Activated naive CD8-positive, alpha-beta T cell treated with anti-CD3 and anti-CD28 coated beads, Interleukin-2, amount 50 U/mL, for 24 hours (primary cell): ENCODE data around the gene UNC5B.

Experiments
- ATAC-seq: fragments of 150-1000 bp; cut with Tn5 transposase; one replicate; pipeline ENCODE4 v1.10.0; 2021
- DNase-seq: peaks from one replicate; pipeline ENCODE4 v3.0.0; 2021
- H3K27ac Mint-ChIP-seq: one replicate; pipeline ENCODE4 v1.8.0; 2021; ENCODE audit warnings: mild to moderate bottlenecking, mixed read lengths
- H3K27me3 Mint-ChIP-seq: one replicate; pipeline ENCODE4 v1.8.0; 2021; ENCODE audit warnings: mixed read lengths
- H3K36me3 Mint-ChIP-seq: one replicate; pipeline ENCODE4 v1.8.0; 2021; ENCODE audit warnings: low read depth, mixed read lengths
- H3K4me1 Mint-ChIP-seq: one replicate; pipeline ENCODE4 v1.8.0; 2021; ENCODE audit warnings: mixed read lengths
- H3K4me3 Mint-ChIP-seq: one replicate; pipeline ENCODE4 v1.8.0; 2021; ENCODE audit warnings: mild to moderate bottlenecking, moderate library complexity, mixed read lengths
- H3K9me3 Mint-ChIP-seq: one replicate; pipeline ENCODE4 v1.8.0; 2021; ENCODE audit warnings: mixed read lengths

The UNC5B gene

DNA sequence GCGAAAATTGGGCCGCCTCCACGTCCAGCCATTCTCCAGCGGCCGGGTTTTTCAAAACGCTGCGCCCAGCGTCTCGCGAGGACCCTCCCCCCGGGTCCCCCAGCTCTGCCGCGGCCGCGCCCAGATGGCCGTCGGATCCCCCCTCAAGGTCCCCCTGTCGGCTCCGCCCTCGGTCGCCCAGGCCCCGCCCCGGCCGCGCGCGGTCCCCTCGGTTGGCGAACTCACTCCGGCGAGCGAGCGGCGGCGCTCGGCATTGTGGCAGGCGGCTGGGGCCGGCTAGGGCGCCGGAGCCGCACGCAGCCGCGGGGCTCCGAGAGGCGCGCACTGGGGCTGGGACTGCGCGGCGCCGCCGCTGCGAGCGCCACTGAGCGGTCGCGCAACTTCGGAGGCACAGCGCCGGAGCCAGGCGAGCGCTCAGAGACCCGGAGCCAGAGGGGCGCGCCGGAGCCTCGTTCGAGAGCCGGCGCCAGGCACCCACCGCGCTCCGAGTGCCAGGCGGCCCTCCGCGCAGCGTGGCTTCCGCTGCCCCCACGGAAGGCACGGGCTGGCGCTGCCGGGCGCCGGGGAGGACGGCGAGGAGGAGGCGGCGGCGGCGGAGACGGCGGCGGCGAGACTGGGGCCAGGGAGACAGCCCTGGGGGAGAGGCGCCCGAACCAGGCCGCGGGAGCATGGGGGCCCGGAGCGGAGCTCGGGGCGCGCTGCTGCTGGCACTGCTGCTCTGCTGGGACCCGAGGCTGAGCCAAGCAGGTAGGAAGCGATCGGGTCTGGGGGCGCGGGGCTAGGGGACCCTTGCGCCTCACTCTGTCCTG, at the start of gene UNC5B:
Gene UNC5B (plus strand): TSS at position 253 of the 809 bp plus-strand sequence. CDS start 416 bp downstream, at position 669.
- H3K27me3 Mint-ChIP-seq: peaks cover 73% of the 10 kb centered on the region
- H3K4me3 Mint-ChIP-seq: peak within 1 kb of the TSS; percentile 48
- H3K36me3 Mint-ChIP-seq: no peaks in the 10 kb centered on the region
- DNase-seq (peak; percentile 73), ATAC-seq (peak; percentile 83)
- H3K4me1 Mint-ChIP-seq: peaks cover 7% of the 10 kb centered on the region
- no peak within 1 kb of the TSS for H3K27ac Mint-ChIP-seq
- H3K9me3 Mint-ChIP-seq: no peaks in the 10 kb centered on the region

DNA sequence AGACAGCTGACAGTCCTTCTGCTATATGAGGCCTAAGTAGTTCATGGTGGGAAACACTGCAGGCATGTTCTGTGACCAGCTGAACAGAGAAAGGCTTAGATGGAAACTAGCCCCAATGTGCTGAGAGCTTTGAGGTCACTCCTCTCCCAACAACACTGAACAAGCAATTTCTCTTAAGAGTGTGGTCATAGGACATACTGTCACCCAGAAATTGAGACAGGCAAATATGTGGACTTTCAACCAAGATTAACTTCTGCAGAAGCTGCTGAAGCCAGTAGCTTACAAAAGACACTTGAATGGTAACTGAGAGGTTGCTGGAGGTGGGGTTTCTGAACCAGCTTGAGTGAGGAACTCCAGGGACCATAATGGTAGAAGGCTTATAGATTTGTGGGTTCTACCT, 38.9 kb upstream of the UNC5B start:
- H3K9me3 Mint-ChIP-seq: no peaks in the 10 kb centered on the region
- no peak overlapping the region for H3K27ac Mint-ChIP-seq
- ATAC-seq (no peak), DNase-seq (no peak)
- peaks cover 2% of the 10 kb centered on the region for H3K27me3 Mint-ChIP-seq
- H3K4me3 Mint-ChIP-seq: no peak overlapping the region
- H3K4me1 Mint-ChIP-seq: no peaks in the 10 kb centered on the region
- no peaks in the 10 kb centered on the region for H3K36me3 Mint-ChIP-seq

DNA sequence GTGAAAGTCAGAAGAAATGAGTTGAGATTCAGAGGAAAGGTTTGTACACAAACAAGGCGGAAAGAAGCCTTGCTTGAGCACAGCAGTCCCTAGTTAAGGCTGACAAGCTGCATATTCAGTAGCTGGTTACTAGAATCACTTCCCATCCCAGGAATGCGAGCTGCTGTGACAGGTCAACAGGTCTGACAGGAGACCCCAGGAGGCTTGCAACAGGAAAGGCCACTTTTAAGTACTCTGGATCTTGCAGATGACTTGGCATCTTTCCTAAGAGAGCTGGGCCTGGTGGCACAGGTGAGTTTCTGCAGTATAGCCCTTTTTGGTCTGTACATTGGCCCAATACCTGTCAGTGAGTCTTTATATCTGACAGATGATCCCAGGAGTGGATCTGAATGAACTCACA, 35.7 kb upstream of the UNC5B start:
- H3K4me1 Mint-ChIP-seq: no peaks in the 10 kb centered on the region
- no peaks in the 10 kb centered on the region for H3K9me3 Mint-ChIP-seq
- no peaks in the 10 kb centered on the region for H3K36me3 Mint-ChIP-seq
- ATAC-seq (no peak), DNase-seq (no peak)
- no peaks in the 10 kb centered on the region for H3K27me3 Mint-ChIP-seq
- H3K27ac Mint-ChIP-seq: no peak overlapping the region
- no peak overlapping the region for H3K4me3 Mint-ChIP-seq

- H3K4me3 Mint-ChIP-seq: no peak overlapping the region
- DNase-seq (no peak), ATAC-seq (peak; percentile 25)
- H3K36me3 Mint-ChIP-seq: no peaks in the 10 kb centered on the region
- no peaks in the 10 kb centered on the region for H3K4me1 Mint-ChIP-seq
- no peak overlapping the region for H3K27ac Mint-ChIP-seq
- H3K9me3 Mint-ChIP-seq: no peaks in the 10 kb centered on the region
- H3K27me3 Mint-ChIP-seq: no peaks in the 10 kb centered on the region
Measured at GRCh38 chr10:71177651-71178199, 34.6 kb upstream of the UNC5B start.

DNA sequence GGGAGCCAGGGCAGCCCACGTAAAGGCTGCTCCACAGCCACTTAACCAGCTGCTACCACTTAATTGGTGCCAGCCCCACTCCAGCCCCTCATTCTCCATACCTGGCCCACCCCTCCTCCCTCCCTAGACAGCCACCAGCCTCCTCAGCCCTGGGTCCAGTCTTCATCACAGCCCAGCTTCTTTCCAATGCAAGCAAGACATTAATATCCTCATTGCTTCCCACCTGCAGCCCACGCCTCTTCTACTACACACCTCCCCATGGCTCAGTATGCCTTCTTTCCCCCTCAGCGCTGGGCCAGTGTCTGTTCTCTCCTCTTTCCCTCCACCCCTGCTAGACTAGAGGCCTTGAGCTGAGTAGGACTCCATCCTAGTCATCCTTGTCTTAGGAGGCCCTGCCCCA, 33.5 kb upstream of the UNC5B start:
- ATAC-seq (no peak), DNase-seq (no peak)
- Mint-ChIP-seq H3K27ac (no peak overlapping the region), H3K9me3 (no peaks in the 10 kb centered on the region), H3K36me3 (no peaks in the 10 kb centered on the region), H3K4me1 (no peaks in the 10 kb centered on the region), H3K4me3 (no peak overlapping the region), H3K27me3 (no peaks in the 10 kb centered on the region)

- H3K27ac Mint-ChIP-seq: no peak overlapping the region
- DNase-seq (no peak), ATAC-seq (no peak)
- H3K4me1 Mint-ChIP-seq: no peaks in the 10 kb centered on the region
- H3K4me3 Mint-ChIP-seq: no peak overlapping the region
- H3K9me3 Mint-ChIP-seq: no peaks in the 10 kb centered on the region
- no peaks in the 10 kb centered on the region for H3K36me3 Mint-ChIP-seq
- no peaks in the 10 kb centered on the region for H3K27me3 Mint-ChIP-seq
Measured at GRCh38 chr10:71179382-71179781, 33.0 kb upstream of the UNC5B start.

- DNase-seq (no peak), ATAC-seq (no peak)
- Mint-ChIP-seq H3K27me3 (no peaks in the 10 kb centered on the region), H3K4me3 (no peak overlapping the region), H3K36me3 (no peaks in the 10 kb centered on the region), H3K9me3 (no peaks in the 10 kb centered on the region), H3K4me1 (no peaks in the 10 kb centered on the region), H3K27ac (no peak overlapping the region)
Measured at GRCh38 chr10:71184421-71184820, 27.9 kb upstream of the UNC5B start.

- Mint-ChIP-seq H3K4me3 (no peak overlapping the region), H3K9me3 (no peaks in the 10 kb centered on the region), H3K4me1 (no peaks in the 10 kb centered on the region), H3K27ac (no peak overlapping the region), H3K27me3 (no peaks in the 10 kb centered on the region), H3K36me3 (no peaks in the 10 kb centered on the region)
- DNase-seq (no peak), ATAC-seq (no peak)
Measured at GRCh38 chr10:71185209-71185608, 27.2 kb upstream of the UNC5B start.

DNA sequence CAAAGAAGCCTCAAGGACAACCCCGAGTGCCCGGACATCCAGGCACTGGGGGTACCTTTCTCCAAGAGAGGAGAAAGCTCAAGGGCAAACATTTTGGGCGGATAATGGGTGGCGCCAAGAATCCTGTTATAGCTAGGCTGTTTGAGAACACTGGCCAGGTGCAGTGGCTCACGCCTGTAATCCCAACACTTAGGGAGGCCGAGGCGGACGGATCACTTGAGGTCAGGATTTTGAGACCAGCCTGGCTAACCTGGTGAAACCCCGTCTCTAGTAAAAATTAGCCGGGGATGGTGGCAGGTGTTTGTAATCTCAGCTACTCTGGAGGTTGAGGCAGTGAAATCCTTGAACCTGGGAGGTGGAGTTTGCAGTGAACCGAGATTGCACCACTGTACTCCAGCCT, 25.2 kb upstream of the UNC5B start:
- Mint-ChIP-seq H3K4me1 (no peaks in the 10 kb centered on the region), H3K36me3 (no peaks in the 10 kb centered on the region), H3K9me3 (no peaks in the 10 kb centered on the region), H3K27ac (no peak overlapping the region), H3K4me3 (no peak overlapping the region), H3K27me3 (peaks cover 11% of the 10 kb centered on the region)
- DNase-seq: no peak
- no peak for ATAC-seq

GRCh38 chr10:71187600-71187999, 24.8 kb upstream of the UNC5B start:
- ATAC-seq: no peak
- no peak overlapping the region for H3K4me3 Mint-ChIP-seq

DNA sequence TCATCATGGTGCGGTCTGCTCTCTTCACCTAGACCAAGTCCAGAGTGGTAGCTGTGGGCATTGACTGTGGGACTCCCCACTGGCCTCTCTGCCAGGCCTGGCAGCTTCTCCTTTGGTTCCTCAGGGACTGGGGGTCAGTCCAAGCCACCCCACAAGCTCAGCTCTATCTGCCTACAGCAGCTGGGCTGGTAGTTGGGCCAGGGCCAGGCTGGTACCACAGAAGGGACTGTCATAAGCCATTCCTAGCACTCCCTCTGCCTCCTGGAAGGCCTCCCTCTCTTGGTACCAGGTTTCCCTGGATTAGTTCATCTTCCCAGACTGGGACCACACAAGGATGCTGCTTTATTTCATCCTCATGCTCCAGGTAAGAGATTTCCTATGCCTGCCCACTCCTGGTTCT, 24.2 kb upstream of the UNC5B start:
- Mint-ChIP-seq H3K4me1 (no peaks in the 10 kb centered on the region), H3K36me3 (no peaks in the 10 kb centered on the region), H3K27me3 (peaks cover 11% of the 10 kb centered on the region), H3K4me3 (no peak overlapping the region), H3K9me3 (no peaks in the 10 kb centered on the region), H3K27ac (no peak overlapping the region)
- ATAC-seq (no peak), DNase-seq (no peak)

More at GRCh38 chr10:71187600-71187999, 24.8 kb upstream of the UNC5B start:
- Mint-ChIP-seq H3K9me3 (no peaks in the 10 kb centered on the region), H3K27me3 (peaks cover 11% of the 10 kb centered on the region), H3K36me3 (no peaks in the 10 kb centered on the region), H3K27ac (no peak overlapping the region), H3K4me1 (no peaks in the 10 kb centered on the region)
- no peak for DNase-seq

- Mint-ChIP-seq H3K36me3 (no peaks in the 10 kb centered on the region), H3K4me1 (no peaks in the 10 kb centered on the region), H3K27ac (no peak overlapping the region), H3K9me3 (no peaks in the 10 kb centered on the region), H3K27me3 (peaks cover 13% of the 10 kb centered on the region), H3K4me3 (no peak overlapping the region)
- DNase-seq (no peak), ATAC-seq (no peak)
Measured at GRCh38 chr10:71191019-71191418, 21.4 kb upstream of the UNC5B start.

DNA sequence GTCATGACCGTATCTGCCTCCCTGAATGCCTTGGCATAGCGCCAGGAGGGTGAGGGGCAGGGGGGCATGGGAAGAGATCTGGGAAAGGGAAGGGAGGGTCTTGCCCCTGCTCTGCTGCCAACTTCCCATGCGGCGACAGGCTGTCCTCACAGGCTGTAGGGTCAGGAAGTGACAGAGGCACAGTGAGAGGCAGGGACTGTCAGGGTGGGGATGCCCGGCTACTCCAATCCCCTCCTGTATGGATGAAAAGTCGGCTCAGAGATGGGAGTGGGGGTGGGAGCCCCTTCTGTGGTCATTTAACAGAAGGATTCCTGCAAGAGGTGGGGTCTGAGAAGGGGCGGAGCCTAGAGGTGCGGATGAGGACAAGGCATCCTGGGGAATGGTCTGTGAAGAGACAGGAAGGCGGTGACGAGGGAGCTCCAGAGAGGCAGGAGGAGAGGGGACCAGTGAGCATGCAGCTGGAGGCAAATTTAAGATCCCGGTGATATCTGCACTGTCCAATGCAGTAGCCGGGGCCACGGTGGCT, 20.8 kb upstream of the UNC5B start:
- Mint-ChIP-seq H3K27me3 (peaks cover 13% of the 10 kb centered on the region), H3K4me1 (no peaks in the 10 kb centered on the region), H3K4me3 (no peak overlapping the region), H3K27ac (no peak overlapping the region), H3K9me3 (no peaks in the 10 kb centered on the region), H3K36me3 (no peaks in the 10 kb centered on the region)
- ATAC-seq (no peak), DNase-seq (no peak)

DNA sequence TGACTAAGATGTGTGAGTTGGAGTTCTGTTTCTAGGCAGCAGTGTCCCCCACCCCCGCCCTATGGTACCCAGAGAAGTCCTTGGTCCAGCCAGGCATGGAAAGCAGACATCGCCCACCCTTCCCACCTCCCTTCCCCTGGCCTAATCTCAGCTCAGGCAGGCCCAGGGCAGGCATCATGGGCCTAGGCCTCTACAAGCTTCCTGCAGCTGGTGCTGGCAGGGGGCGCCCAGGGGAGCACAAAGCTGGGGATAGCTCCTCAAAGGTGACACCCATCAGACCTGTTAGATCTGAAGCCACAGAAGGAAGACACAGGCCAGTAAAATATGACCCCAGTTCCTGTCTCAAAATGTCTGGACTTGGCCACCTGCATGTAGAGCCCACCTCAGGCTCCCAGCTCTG, 18.9 kb upstream of the UNC5B start:
- DNase-seq (no peak), ATAC-seq (no peak)
- Mint-ChIP-seq H3K9me3 (no peaks in the 10 kb centered on the region), H3K27me3 (peaks cover 13% of the 10 kb centered on the region), H3K4me3 (no peak overlapping the region), H3K36me3 (no peaks in the 10 kb centered on the region), H3K4me1 (no peaks in the 10 kb centered on the region), H3K27ac (no peak overlapping the region)

DNA sequence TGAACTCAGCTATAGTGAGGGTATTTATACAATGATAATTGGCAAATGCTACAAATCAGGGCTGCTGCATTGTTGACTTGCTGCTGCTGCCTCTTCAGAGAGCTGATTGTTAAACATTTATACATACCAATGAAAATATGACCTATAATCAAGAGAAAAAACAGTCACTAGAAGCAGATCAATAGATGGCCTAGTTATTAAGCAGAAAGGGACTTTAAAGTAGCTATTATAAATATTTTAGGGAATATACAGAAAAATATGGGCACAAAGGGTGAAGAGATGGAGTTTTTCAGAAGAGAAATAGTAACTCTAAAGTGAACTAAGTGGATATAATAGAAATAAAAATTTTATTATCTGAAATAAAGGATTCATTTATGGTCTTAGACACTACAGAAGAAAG, 14.4 kb upstream of the UNC5B start:
- peaks cover 4% of the 10 kb centered on the region for H3K27me3 Mint-ChIP-seq
- no peak overlapping the region for H3K4me3 Mint-ChIP-seq
- H3K9me3 Mint-ChIP-seq: peaks cover 6% of the 10 kb centered on the region

More for the DNA sequence above, 14.4 kb upstream of the UNC5B start:
- DNase-seq (no peak), ATAC-seq (no peak)
- Mint-ChIP-seq H3K4me1 (no peaks in the 10 kb centered on the region), H3K36me3 (no peaks in the 10 kb centered on the region), H3K27ac (no peak overlapping the region)
